ENCODE data around the gene PARD3. TPM values are rescaled to one million over a fixed set of nuclear protein-coding genes. Genes with fewer than 3 reads are reported as not detected.

PARD3 gene
- total and polyA plus RNA-seq, 10 of the 15 experiments (the other 5 are each of a cell fraction or from before 2014, with no cell fraction given) = 2.6 to 43.1 (median 13.9) TPM

GRCh38 chr10:34089253-34089652 is 725.8 kb downstream of the PARD3 start:
- Histone ChIP-seq H3K4me3 (no peak overlapping the region), H3K9ac (ENCODE audit: control insufficient read depth, insufficient read depth, low read length) (no peak overlapping the region), H3K79me2 (ENCODE audit: control insufficient read depth, insufficient read depth, low read length) (no peaks in the 10 kb centered on the region), H3K4me1 (ENCODE audit: control insufficient read depth, insufficient read depth, low read length) (no peaks in the 10 kb centered on the region), H3K27ac (ENCODE audit: control insufficient read depth, insufficient read depth) (no peak overlapping the region), H4K20me1 (ENCODE audit: control insufficient read depth, insufficient read depth) (no peaks in the 10 kb centered on the region), H3K27me3 (replicated peaks in 1 of 2; ENCODE audit: control insufficient read depth in 2 of 2, insufficient read depth in 2 of 2, low read length in 1 of 2) (no peaks in the 10 kb centered on the region), H3K9me3 (replicated peaks; ENCODE audit: control insufficient read depth, insufficient read depth, low read length) (no peaks in the 10 kb centered on the region; the same call in 2 of the 3 replicates), H2AFZ (ENCODE audit: control insufficient read depth, low read depth, low read length) (no peak overlapping the region), H3K36me3 (ENCODE audit: control insufficient read depth in 2 of 2, insufficient read depth in 2 of 2, low read length in 1 of 2) (no peaks in the 10 kb centered on the region), H3K4me2 (ENCODE audit: control insufficient read depth, insufficient read depth) (no peak overlapping the region)
- ChIA-PET POLR2A (no interaction called here), SMC1A (ENCODE audit: uncharacterized antibody, unreplicated experiment) (interaction anchor here (0.6 kb wide), 1 partner anchor 262 kb away, joined by 3 read pairs; no protein-coding TSS in a partner anchor), CTCF (no interaction called here), RAD21 (ENCODE audit: unreplicated experiment) (no interaction called here)
- TF ChIP-seq YY1 (IDR thresholded peaks at IDR 0.05; ENCODE audit: low read depth, low read length) = no peak
- no peak for TF ChIP-seq CREB1 (IDR thresholded peaks at IDR 0.05; ENCODE audit: low read depth)
- TF ChIP-seq ZNF622 (IDR thresholded peaks at IDR 0.05) = no peak
- no peak for TF ChIP-seq ZBTB40 (IDR thresholded peaks at IDR 0.05; ENCODE audit: borderline replicate concordance)
- WGBS (ENCODE audit: insufficient coverage, insufficient replicate concordance, low lambda C conversion rate, missing lambda C conversion rate) = 35% methylated on average over 6 of the region's 6 CpGs
- DNase-seq (ENCODE audit: low read depth, low spot score) = no peak
- FAIRE-seq = no peak
- ATAC-seq = no peak
- BruUV-seq (replicated peaks) = no TSS peak
- intact Hi-C loops (cut with micrococcal nuclease; ENCODE audit: unreplicated experiment) = no loop called here
- in situ Hi-C loops (cut with MboI) = no loop called here

Data from GM12878 (cell line).